K562 (cell line): ENCODE results near the gene ZSWIM4. TPM values are rescaled to one million over a fixed set of nuclear protein-coding genes. Genes with fewer than 3 reads are reported as not detected.
A peak's percentile ranks its signal among the peaks of the same experiment; 100 is the strongest.

ENCODE experiments used
- ATF3 ChIP-seq, 2 experiments: fragments of 450-650 bp in 1 of 2; sonication (generic) in 1 of 2; formaldehyde crosslinking in 1 of 2; IDR thresholded peaks in 1 of 2; conservative IDR thresholded peaks in 1 of 2; 2 replicates each; pipeline versions ENCODE4 v1.6.1 to v1.8.1; 2016 to 2023; ENCODE audit warnings: mild to moderate bottlenecking in 2 of 2, moderate library complexity in 2 of 2, inconsistent platforms in 1 of 2, missing genetic modification reagents in 1 of 2
- BCOR ChIP-seq: fragments of 450-650 bp; IDR thresholded peaks from 2 replicates; pipeline ENCODE4 v1.6.1; 2016
- BRCA1 ChIP-seq, 2 experiments: fragments of 450-650 bp in 1 of 2; sonication (generic) in 1 of 2; formaldehyde crosslinking in 1 of 2; IDR thresholded peaks; 2 replicates each; pipeline versions ENCODE4 v1.5.0 to v1.6.1; 2017 to 2020; ENCODE audit warnings: mild to moderate bottlenecking in 1 of 2, missing genetic modification reagents in 1 of 2
- CXXC5 ChIP-seq: fragments of 250-450 bp; sonication (Bioruptor Pico); IDR thresholded peaks from 2 replicates; pipeline ENCODE4 v1.8.0; 2022; ENCODE audit warnings: inconsistent platforms, mild to moderate bottlenecking, moderate library complexity
- ETS2 ChIP-seq: IDR thresholded peaks from 2 replicates; pipeline ENCODE4 v1.6.1; 2016; ENCODE audit warnings: borderline replicate concordance, missing genetic modification characterization, mild to moderate bottlenecking, moderate library complexity, missing compliant biosample characterization; ENCODE audit not compliant: poor library complexity, severe bottlenecking
- MTA3 ChIP-seq: fragments of 450-650 bp; formaldehyde crosslinking; IDR thresholded peaks from 2 replicates; pipeline ENCODE4 v1.6.1; 2017; ENCODE audit warnings: mild to moderate bottlenecking, borderline replicate concordance
- NCOA4 ChIP-seq: fragments of 450-650 bp; IDR thresholded peaks from 2 replicates; pipeline ENCODE4 v1.6.1; 2018; ENCODE audit warnings: mild to moderate bottlenecking; ENCODE audit not compliant: partially characterized antibody
- NEUROD1 ChIP-seq: fragments of 150-350 bp; IDR thresholded peaks from 2 replicates; pipeline ENCODE4 v1.6.1; 2014; ENCODE audit warnings: borderline replicate concordance, low read length, low read depth; ENCODE audit not compliant: partially characterized antibody
- TRIM24 ChIP-seq, 2 experiments: fragments of 450-650 bp; IDR thresholded peaks; 2 replicates each; pipeline ENCODE4 v1.6.1; 2016
- ZNF12 ChIP-seq: sonication (generic); formaldehyde crosslinking; IDR thresholded peaks from 2 replicates; pipeline ENCODE4 v1.4.0; 2020; ENCODE audit warnings: mild to moderate bottlenecking, missing genetic modification reagents
- ZNF277 ChIP-seq: fragments of 250-450 bp; sonication (Bioruptor Pico); IDR thresholded peaks from 2 replicates; pipeline ENCODE4 v1.8.0; 2022; ENCODE audit warnings: inconsistent platforms, mild to moderate bottlenecking, moderate library complexity, borderline replicate concordance
- ZNF282 ChIP-seq: sonication (generic); formaldehyde crosslinking; IDR thresholded peaks from 2 replicates; pipeline ENCODE4 v1.8.1; 2023; ENCODE audit warnings: missing genetic modification reagents
- ZNF311 ChIP-seq: fragments of 250-450 bp; sonication (Bioruptor Pico); IDR thresholded peaks from 2 replicates; pipeline ENCODE4 v1.4.0; 2020; ENCODE audit warnings: mild to moderate bottlenecking, moderate library complexity
- ZNF324 ChIP-seq: fragments of 250-450 bp; sonication (Bioruptor Pico); IDR thresholded peaks from 2 replicates; pipeline ENCODE4 v1.4.0; 2020; ENCODE audit warnings: mild to moderate bottlenecking
- ZNF354B ChIP-seq: fragments of 250-450 bp; sonication (Bioruptor Pico); IDR thresholded peaks from 2 replicates; pipeline ENCODE4 v1.4.0; 2020
- polyA plus RNA-seq, 8 experiments: library from polyadenylated mRNA; depleted of rRNA in 4 of 8; stranded (reverse) in 5 of 8; unstranded in 3 of 8; fragments of >200 nt; fragmentation: Nextera tagmentation in 2 of 8; fragmentation: Illumina TruSeq in 1 of 8; extraction: Ambion mirVana in 2 of 8; extraction: Trizol in 1 of 8; gene quantifications; 2 replicates each; pipeline versions ENCODE4 v1.2.1 to v1.2.3, GENCODE V29; 2011 to 2014; ENCODE audit warnings: inconsistent platforms in 1 of 8, missing spikeins in 1 of 8
- total RNA-seq, 7 experiments: library from RNA; depleted of rRNA in 6 of 7; stranded (reverse); fragments of >200 nt in 6 of 7; fragmentation: Illumina TruSeq in 2 of 7; extraction: Trizol in 2 of 7; gene quantifications; 2 replicates each; pipeline versions ENCODE4 v1.2.1 to v1.2.3, GENCODE V29; 2011 to 2021; ENCODE audit warnings: low replicate concordance in 1 of 7
- TF ChIP-seq, protein P1 (sequence below): sonication (generic); formaldehyde crosslinking; IDR thresholded peaks from 2 replicates; pipeline ENCODE4 v1.4.0; 2020; ENCODE audit warnings: mild to moderate bottlenecking, missing genetic modification reagents
- TF ChIP-seq, protein P2 (sequence below), 2 experiments: IDR thresholded peaks; 2 replicates each; pipeline ENCODE4 v1.6.1; 2012; ENCODE audit warnings: improper control_type of control experiment in 2 of 2, low read depth in 2 of 2, low read length in 2 of 2, borderline replicate concordance in 1 of 2
- TF ChIP-seq, protein P3 (sequence below): fragments of 250-450 bp; sonication (Bioruptor Pico); IDR thresholded peaks from 2 replicates; pipeline ENCODE4 v1.5.0; 2021

Gene ZSWIM4
- total and polyA plus RNA-seq, 9 of the 15 experiments (the other 6 are each of a cell fraction or from before 2014, with no cell fraction given), result 0.25 to 3.7 (median 0.79) TPM; not detected in 2

- TF ChIP-seq, protein P1, sequence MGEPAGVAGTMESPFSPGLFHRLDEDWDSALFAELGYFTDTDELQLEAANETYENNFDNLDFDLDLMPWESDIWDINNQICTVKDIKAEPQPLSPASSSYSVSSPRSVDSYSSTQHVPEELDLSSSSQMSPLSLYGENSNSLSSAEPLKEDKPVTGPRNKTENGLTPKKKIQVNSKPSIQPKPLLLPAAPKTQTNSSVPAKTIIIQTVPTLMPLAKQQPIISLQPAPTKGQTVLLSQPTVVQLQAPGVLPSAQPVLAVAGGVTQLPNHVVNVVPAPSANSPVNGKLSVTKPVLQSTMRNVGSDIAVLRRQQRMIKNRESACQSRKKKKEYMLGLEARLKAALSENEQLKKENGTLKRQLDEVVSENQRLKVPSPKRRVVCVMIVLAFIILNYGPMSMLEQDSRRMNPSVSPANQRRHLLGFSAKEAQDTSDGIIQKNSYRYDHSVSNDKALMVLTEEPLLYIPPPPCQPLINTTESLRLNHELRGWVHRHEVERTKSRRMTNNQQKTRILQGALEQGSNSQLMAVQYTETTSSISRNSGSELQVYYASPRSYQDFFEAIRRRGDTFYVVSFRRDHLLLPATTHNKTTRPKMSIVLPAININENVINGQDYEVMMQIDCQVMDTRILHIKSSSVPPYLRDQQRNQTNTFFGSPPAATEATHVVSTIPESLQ (CRISPR knock-in tag), result 0 out of 2 replicates have a peak, but pooled peaks have one; percentile 58
- no peak for TF ChIP-seq ZNF324 (CRISPR knock-in tag)
- TF ChIP-seq ZNF277 (CRISPR knock-in tag), result no peak
- TF ChIP-seq ZNF311 (CRISPR knock-in tag), result no peak
- no peak for TF ChIP-seq NCOA4
- TF ChIP-seq, protein P2, sequence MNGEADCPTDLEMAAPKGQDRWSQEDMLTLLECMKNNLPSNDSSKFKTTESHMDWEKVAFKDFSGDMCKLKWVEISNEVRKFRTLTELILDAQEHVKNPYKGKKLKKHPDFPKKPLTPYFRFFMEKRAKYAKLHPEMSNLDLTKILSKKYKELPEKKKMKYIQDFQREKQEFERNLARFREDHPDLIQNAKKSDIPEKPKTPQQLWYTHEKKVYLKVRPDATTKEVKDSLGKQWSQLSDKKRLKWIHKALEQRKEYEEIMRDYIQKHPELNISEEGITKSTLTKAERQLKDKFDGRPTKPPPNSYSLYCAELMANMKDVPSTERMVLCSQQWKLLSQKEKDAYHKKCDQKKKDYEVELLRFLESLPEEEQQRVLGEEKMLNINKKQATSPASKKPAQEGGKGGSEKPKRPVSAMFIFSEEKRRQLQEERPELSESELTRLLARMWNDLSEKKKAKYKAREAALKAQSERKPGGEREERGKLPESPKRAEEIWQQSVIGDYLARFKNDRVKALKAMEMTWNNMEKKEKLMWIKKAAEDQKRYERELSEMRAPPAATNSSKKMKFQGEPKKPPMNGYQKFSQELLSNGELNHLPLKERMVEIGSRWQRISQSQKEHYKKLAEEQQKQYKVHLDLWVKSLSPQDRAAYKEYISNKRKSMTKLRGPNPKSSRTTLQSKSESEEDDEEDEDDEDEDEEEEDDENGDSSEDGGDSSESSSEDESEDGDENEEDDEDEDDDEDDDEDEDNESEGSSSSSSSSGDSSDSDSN (IDR thresholded peaks at IDR 0.05; ENCODE audit: borderline replicate concordance in 1 of 2, low read depth in 2 of 2, low read length in 2 of 2), result no peak
- TF ChIP-seq ATF3 (IDR thresholded peaks at IDR 0.05), result no peak
- no peak for TF ChIP-seq ATF3 (CRISPR knock-in tag; conservative IDR thresholded peaks at IDR 0.05)
- no peak for TF ChIP-seq ZNF354B (CRISPR knock-in tag)
- TF ChIP-seq CXXC5 (CRISPR knock-in tag), result no peak
- TF ChIP-seq BCOR, result no peak
- 0 out of 2 replicates have a peak, but pooled peaks have one; percentile 17 for TF ChIP-seq ZNF12 (CRISPR knock-in tag)
- no peak for TF ChIP-seq NEUROD1
- TF ChIP-seq, protein P3, sequence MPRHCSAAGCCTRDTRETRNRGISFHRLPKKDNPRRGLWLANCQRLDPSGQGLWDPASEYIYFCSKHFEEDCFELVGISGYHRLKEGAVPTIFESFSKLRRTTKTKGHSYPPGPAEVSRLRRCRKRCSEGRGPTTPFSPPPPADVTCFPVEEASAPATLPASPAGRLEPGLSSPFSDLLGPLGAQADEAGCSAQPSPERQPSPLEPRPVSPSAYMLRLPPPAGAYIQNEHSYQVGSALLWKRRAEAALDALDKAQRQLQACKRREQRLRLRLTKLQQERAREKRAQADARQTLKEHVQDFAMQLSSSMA, result no peak
- no peak for TF ChIP-seq BRCA1 (IDR thresholded peaks at IDR 0.05)
- TF ChIP-seq BRCA1 (CRISPR knock-in tag; IDR thresholded peaks at IDR 0.05), result no peak
- no peak for TF ChIP-seq ZNF282 (CRISPR knock-in tag)
- no peak for TF ChIP-seq ETS2 (tag)
- TF ChIP-seq TRIM24 (IDR thresholded peaks at IDR 0.05), result no peak
- TF ChIP-seq MTA3, result 0 out of 2 replicates have a peak, but pooled peaks have one; percentile 42
Observed at GRCh38 chr19:13841086-13841961, 46.1 kb downstream of the ZSWIM4 start (continued).
